Naive B cell (primary cell): ENCODE data around the gene PPP1CA. TPM values are rescaled to one million over a fixed set of nuclear protein-coding genes. Genes with fewer than 3 reads are reported as not detected.

Experiments used
- ATAC-seq, 2 donors: fragments of 150-1000 bp; cut with Tn5 transposase; 2 replicates each; pipeline ENCODE4 v1.10.0; 2021; ENCODE audit warnings: low read depth in 2 of 2, mild to moderate bottlenecking in 2 of 2, moderate library complexity in 2 of 2
- DNase-seq: peaks from one replicate; pipeline ENCODE4 v3.0.0; 2022
- H3K27ac Mint-ChIP-seq, 6 donors: one replicate each; pipeline ENCODE4 v1.8.0; 2020 to 2022; ENCODE audit warnings: mild to moderate bottlenecking in 6 of 6, mixed read lengths in 6 of 6, moderate library complexity in 5 of 6, inconsistent platforms in 2 of 6
- H3K27me3 Mint-ChIP-seq, 3 donors: one replicate each; pipeline ENCODE4 v1.8.0; 2021 to 2022; ENCODE audit warnings: mixed read lengths in 3 of 3, mild to moderate bottlenecking in 1 of 3
- H3K36me3 Mint-ChIP-seq, 2 donors: one replicate each; pipeline ENCODE4 v1.8.0; 2020 to 2022; ENCODE audit warnings: mixed read lengths in 2 of 2, inconsistent platforms in 1 of 2, mild to moderate bottlenecking in 1 of 2
- H3K4me1 Mint-ChIP-seq, 3 donors: one replicate each; pipeline ENCODE4 v1.8.0; 2020 to 2022; ENCODE audit warnings: mixed read lengths in 3 of 3, inconsistent platforms in 1 of 3, mild to moderate bottlenecking in 1 of 3, moderate library complexity in 1 of 3
- H3K4me3 Mint-ChIP-seq, 8 donors: one replicate each; pipeline ENCODE4 v1.8.0; 2020 to 2022; ENCODE audit warnings: mild to moderate bottlenecking in 8 of 8, mixed read lengths in 8 of 8, moderate library complexity in 8 of 8, inconsistent platforms in 2 of 8
- H3K9me3 Mint-ChIP-seq, 7 donors: one replicate each; pipeline ENCODE4 v1.8.0; 2020 to 2022; ENCODE audit warnings: mixed read lengths in 7 of 7, mild to moderate bottlenecking in 5 of 7, inconsistent platforms in 2 of 7, moderate library complexity in 1 of 7
- polyA plus RNA-seq, 6 donors: library from polyadenylated mRNA; unstranded; fragments of 300-500 nt; fragmentation: Illumina TruSeq; gene quantifications; one replicate each; pipeline ENCODE4 v1.2.3, GENCODE V29; 2021; ENCODE audit warnings: low read depth in 6 of 6

PPP1CA gene
- polyA plus RNA-seq, 6 donors from 2014 or later = 492 to 795 (median 530) TPM

GRCh38 chr11:67438158-67438902 is 36.7 kb upstream of the PPP1CA start:
- H3K4me1 Mint-ChIP-seq = peaks cover 59 to 87% (median 64%) of the 10 kb centered on the region in 3 donors
- peak overlapping the region; percentile 94 to 98 (median 96) for H3K4me3 Mint-ChIP-seq
- H3K9me3 Mint-ChIP-seq = no peaks in the 10 kb centered on the region
- H3K27me3 Mint-ChIP-seq = no peaks in the 10 kb centered on the region
- ATAC-seq = peak in 1 of 2 donors; percentile 10
- H3K27ac Mint-ChIP-seq = peak overlapping the region in 3 of 6 donors; percentile 92 to 96 (median 94)
- H3K36me3 Mint-ChIP-seq = peaks cover 0 to 16% of the 10 kb centered on the region in 2 donors
- no peak for DNase-seq

- Mint-ChIP-seq H3K4me3 (peak overlapping the region; percentile 94 to 98 (median 96)), H3K27me3 (no peaks in the 10 kb centered on the region), H3K9me3 (no peaks in the 10 kb centered on the region), H3K27ac (peak overlapping the region; percentile 81 to 96 (median 89)), H3K36me3 (peaks cover 0 to 16% of the 10 kb centered on the region in 2 donors), H3K4me1 (peaks cover 57 to 91% (median 67%) of the 10 kb centered on the region in 3 donors)
- DNase-seq = no peak
- ATAC-seq = no peak
Measured at GRCh38 chr11:67437809-67438157, 36.1 kb upstream of the PPP1CA start.

GRCh38 chr11:67437082-67437808 is 35.6 kb upstream of the PPP1CA start, which contains the start of gene PTPRCAP:
TSS of gene PTPRCAP (minus strand) at chr11:67437682. CDS start at chr11:67437619, 63 bp downstream.
- peak within 1 kb of the TSS; percentile 88 to 96 (median 91) for H3K27ac Mint-ChIP-seq
- ATAC-seq (peak; percentile 69 to 71), DNase-seq (peak; percentile 82)
- peak within 1 kb of the TSS; percentile 94 to 98 (median 96) for H3K4me3 Mint-ChIP-seq
- H3K27me3 Mint-ChIP-seq = no peaks in the 10 kb centered on the region
- H3K36me3 Mint-ChIP-seq = peaks cover under 1 to 16% of the 10 kb centered on the region in 2 donors
- peaks cover 54 to 91% (median 67%) of the 10 kb centered on the region in 3 donors for H3K4me1 Mint-ChIP-seq
- H3K9me3 Mint-ChIP-seq = no peaks in the 10 kb centered on the region

GRCh38 chr11:67436459-67437081 is 34.9 kb upstream of the PPP1CA start:
- H3K9me3 Mint-ChIP-seq = no peaks in the 10 kb centered on the region
- H3K27me3 Mint-ChIP-seq = no peaks in the 10 kb centered on the region
- H3K36me3 Mint-ChIP-seq = peaks cover 7 to 16% of the 10 kb centered on the region in 2 donors
- peak overlapping the region; percentile 51 to 96 (median 90) for H3K27ac Mint-ChIP-seq
- H3K4me3 Mint-ChIP-seq = peak overlapping the region; percentile 94 to 98 (median 96)
- H3K4me1 Mint-ChIP-seq = peaks cover 56 to 91% (median 68%) of the 10 kb centered on the region in 3 donors
- ATAC-seq (peak; percentile 32 to 40), DNase-seq (no peak)

GRCh38 chr11:67435727-67436458 is 34.2 kb upstream of the PPP1CA start:
- H3K4me3 Mint-ChIP-seq = peak overlapping the region; percentile 94 to 98 (median 96)
- ATAC-seq (no peak), DNase-seq (no peak)
- peak overlapping the region; percentile 51 to 96 (median 80) for H3K27ac Mint-ChIP-seq
- peaks cover 7 to 16% of the 10 kb centered on the region in 2 donors for H3K36me3 Mint-ChIP-seq
- no peaks in the 10 kb centered on the region for H3K9me3 Mint-ChIP-seq
- no peaks in the 10 kb centered on the region for H3K27me3 Mint-ChIP-seq
- H3K4me1 Mint-ChIP-seq = peaks cover 51 to 85% (median 66%) of the 10 kb centered on the region in 3 donors

GRCh38 chr11:67435031-67435726 is 33.5 kb upstream of the PPP1CA start:
- Mint-ChIP-seq H3K4me1 (peaks cover 44 to 78% (median 63%) of the 10 kb centered on the region in 3 donors), H3K27me3 (no peaks in the 10 kb centered on the region), H3K9me3 (no peaks in the 10 kb centered on the region), H3K36me3 (peaks cover 7 to 16% of the 10 kb centered on the region in 2 donors), H3K27ac (peak overlapping the region in 3 of 6 donors; percentile 53 to 93 (median 90)), H3K4me3 (peak overlapping the region; percentile 75 to 98 (median 95))
- ATAC-seq (no peak), DNase-seq (no peak)

- Mint-ChIP-seq H3K4me3 (peak overlapping the region; percentile 29 to 98 (median 76)), H3K27me3 (no peaks in the 10 kb centered on the region), H3K27ac (peak overlapping the region in 2 of 6 donors; percentile 59 to 89), H3K36me3 (peaks cover 7 to 16% of the 10 kb centered on the region in 2 donors), H3K9me3 (no peaks in the 10 kb centered on the region), H3K4me1 (peaks cover 38 to 71% (median 58%) of the 10 kb centered on the region in 3 donors)
- ATAC-seq (no peak), DNase-seq (no peak)
Measured at GRCh38 chr11:67434395-67434881, 32.8 kb upstream of the PPP1CA start.

GRCh38 chr11:67433536-67434394 is 32.1 kb upstream of the PPP1CA start:
- DNase-seq (no peak), ATAC-seq (no peak)
- H3K36me3 Mint-ChIP-seq = peaks cover 7 to 16% of the 10 kb centered on the region in 2 donors
- H3K27ac Mint-ChIP-seq = peak overlapping the region in 4 of 6 donors; percentile 32 to 76 (median 54)
- no peaks in the 10 kb centered on the region for H3K27me3 Mint-ChIP-seq
- peaks cover 31 to 64% (median 56%) of the 10 kb centered on the region in 3 donors for H3K4me1 Mint-ChIP-seq
- H3K9me3 Mint-ChIP-seq = no peaks in the 10 kb centered on the region
- peak overlapping the region; percentile 47 to 96 (median 64) for H3K4me3 Mint-ChIP-seq

GRCh38 chr11:67432655-67433349 is 31.1 kb upstream of the PPP1CA start:
- DNase-seq (no peak), ATAC-seq (no peak)
- H3K27ac Mint-ChIP-seq = peak overlapping the region in 3 of 6 donors; percentile 59 to 87 (median 79)
- peaks cover 7 to 16% of the 10 kb centered on the region in 2 donors for H3K36me3 Mint-ChIP-seq
- peaks cover 28 to 60% (median 58%) of the 10 kb centered on the region in 3 donors for H3K4me1 Mint-ChIP-seq
- no peaks in the 10 kb centered on the region for H3K9me3 Mint-ChIP-seq
- no peaks in the 10 kb centered on the region for H3K27me3 Mint-ChIP-seq
- peak overlapping the region in 3 of 8 donors; percentile 35 to 94 (median 63) for H3K4me3 Mint-ChIP-seq

- H3K4me3 Mint-ChIP-seq = peak overlapping the region in 6 of 8 donors; percentile 23 to 94 (median 68)
- no peaks in the 10 kb centered on the region for H3K9me3 Mint-ChIP-seq
- ATAC-seq (no peak), DNase-seq (no peak)
- H3K4me1 Mint-ChIP-seq = peaks cover 24 to 58% (median 58%) of the 10 kb centered on the region in 3 donors
- H3K27me3 Mint-ChIP-seq = no peaks in the 10 kb centered on the region
- H3K36me3 Mint-ChIP-seq = peaks cover 7 to 12% of the 10 kb centered on the region in 2 donors
- peak overlapping the region in 5 of 6 donors; percentile 45 to 90 (median 83) for H3K27ac Mint-ChIP-seq
Measured at GRCh38 chr11:67431346-67432249, 29.9 kb upstream of the PPP1CA start.
